SKM-1 (cell line): ENCODE results near the gene ANAPC10.
"Not testable (repeated sequence)": the region's sequence is repeated elsewhere in the genome, so short reads cannot be mapped to it uniquely, and the experiment has no call there.

Experiments
- DNase-seq: peaks from one replicate; lab custom pipeline; 2025; ENCODE audit not compliant: unreplicated experiment; lab: John Stamatoyannopoulos, UW

ANAPC10 gene

DNA sequence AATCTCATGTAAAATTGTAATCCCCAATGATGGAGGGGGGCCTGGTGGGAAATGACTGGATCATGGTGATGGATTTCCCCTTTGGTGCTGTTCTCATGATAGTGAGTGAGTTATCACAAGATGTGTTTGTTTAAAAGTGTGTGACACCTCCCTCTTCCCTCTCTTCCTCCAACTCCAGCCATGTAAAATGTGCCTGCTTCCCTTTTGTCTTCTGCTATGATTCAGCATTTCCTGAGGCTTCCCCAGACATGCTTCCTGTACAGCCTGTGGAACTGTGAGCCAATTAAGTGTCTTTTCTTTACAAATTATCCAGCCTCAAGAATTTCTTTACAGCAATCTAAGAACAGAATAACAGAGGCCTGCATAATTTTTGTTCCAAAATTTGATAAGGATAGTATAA, 85.2 kb downstream of the ANAPC10 start:
- peak; percentile 28 for DNase-seq

DNA sequence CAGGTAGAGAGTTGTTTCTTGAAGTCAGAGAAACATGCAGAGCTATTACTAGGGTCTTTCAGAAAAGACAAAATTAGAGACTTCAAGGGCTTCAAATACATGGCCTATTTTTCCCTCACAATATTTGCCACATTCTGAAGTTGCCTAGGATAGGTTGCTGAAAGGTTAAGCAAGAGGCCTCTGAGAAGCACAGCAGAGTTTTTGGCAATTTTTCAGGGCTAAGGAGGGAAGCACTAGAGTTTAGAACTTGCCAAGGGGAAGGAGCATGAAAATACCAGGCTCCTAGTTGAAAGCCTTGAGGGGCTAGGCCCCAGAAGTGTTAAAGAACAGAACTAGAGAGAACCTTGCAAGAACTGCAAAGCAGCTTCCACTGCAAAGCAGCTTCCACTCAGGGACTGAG, 86.4 kb downstream of the ANAPC10 start:
- DNase-seq, result no peak

DNA sequence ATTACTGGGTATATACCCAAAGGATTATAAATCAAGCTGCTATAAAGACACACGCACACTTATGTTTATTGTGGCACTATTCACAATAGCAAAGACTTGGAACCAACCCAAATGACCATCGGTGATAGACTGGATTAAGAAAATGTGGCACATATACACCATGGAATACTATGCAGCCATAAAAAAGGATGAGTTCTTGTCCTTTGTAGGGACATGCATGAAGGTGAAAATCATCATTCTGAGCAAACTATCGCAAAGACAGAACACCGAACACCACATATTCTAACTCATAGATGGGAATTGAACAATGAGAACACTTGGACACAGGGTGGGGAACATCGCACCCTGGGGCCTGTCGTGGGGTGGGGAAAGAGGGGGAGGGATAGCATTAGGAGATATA, 87.7 kb downstream of the ANAPC10 start:
- not testable (repeated sequence) for DNase-seq

DNA sequence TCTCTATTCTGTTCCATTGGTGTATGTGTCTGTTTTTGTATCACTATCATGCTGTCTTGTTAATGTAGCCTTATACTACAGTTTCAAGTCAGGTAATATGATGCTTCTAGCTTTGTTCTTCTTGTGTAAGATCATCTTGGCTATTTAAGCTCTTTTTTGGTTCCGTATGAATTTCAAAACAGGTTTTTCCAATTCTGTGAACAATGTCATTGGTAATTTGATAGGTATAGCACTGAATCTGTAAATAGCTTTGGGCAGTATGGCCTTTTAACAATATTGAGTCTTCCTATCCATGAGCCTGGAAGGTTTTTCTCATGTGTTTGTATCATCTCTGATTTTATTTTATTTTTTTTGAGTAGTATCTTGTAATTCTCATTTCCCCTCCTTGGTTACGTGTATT, 94.3 kb downstream of the ANAPC10 start:
- DNase-seq, result no peak

DNA sequence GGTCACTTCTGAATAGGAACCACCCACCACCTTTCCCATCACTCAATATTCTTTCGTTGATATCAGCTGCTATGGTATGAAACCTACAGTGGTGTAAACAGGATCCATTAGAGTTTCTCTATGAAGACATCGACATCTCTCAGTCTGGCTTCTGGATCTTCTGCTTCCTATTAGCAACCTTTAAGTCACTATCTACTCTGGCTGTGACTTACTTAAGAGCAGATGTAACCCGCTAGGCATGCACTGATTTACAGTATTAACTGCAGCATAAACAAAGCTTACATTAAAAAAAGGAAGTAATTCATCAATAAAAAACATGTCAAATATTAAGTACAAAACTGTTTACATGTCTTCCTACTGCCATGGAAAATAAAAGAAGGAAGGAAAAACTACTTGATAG, 96.4 kb downstream of the ANAPC10 start:
- DNase-seq, result no peak

DNA sequence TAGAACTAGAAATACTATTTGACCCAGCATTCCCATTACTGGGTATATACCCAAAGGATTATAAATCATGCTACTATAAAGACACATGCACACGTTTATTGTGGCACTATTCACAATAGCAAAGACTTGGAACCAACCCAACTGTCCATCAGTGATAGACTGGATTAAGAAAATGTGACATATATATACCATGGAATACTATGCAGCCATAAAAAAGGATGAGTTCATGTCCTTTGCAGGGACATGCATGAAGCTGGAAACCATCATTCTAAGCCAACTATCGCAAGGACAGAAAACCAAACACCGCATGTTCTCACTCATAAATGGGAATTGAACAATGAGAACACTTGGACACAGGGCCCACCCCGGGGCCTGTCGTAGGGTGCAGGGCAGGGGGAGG, 97.3 kb downstream of the ANAPC10 start:
- not testable (repeated sequence) for DNase-seq

DNA sequence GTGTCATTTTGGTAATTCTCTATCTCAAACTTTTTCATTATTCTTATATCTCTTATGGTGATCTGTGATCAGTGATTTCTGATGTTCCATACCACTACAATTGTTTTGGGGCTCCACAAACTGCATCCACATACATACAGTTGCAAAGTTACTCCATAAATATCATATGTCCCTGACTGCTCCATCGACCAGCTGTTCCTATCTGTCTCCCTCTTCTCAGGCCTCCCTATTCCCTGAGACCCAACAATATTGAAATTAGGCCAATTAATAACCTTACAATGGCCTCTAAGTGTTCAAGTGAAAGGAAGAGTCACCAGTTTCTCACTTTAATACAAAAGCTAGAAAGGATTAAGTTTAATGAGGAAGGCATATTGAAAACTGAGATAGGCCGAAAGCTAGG, 108.7 kb downstream of the ANAPC10 start:
- no peak for DNase-seq

DNA sequence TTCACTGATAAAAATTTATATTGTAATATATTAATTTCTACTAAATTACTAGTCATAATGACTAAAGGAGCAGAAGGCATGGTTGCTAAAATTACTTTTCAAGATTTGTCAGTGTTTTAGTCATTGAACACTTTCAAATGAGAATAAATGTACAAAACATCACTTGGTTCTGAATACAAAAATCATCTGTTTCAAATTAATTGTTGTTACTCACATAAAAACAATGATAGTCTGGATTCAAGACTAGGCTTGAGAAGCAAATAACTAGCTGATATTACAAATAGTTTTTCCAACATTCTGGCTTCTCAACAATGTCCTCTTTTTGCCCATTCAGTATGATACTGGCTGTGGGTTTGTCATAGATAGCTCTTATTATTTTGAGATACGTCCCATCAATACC, 112.5 kb downstream of the ANAPC10 start:
- no peak for DNase-seq

DNA sequence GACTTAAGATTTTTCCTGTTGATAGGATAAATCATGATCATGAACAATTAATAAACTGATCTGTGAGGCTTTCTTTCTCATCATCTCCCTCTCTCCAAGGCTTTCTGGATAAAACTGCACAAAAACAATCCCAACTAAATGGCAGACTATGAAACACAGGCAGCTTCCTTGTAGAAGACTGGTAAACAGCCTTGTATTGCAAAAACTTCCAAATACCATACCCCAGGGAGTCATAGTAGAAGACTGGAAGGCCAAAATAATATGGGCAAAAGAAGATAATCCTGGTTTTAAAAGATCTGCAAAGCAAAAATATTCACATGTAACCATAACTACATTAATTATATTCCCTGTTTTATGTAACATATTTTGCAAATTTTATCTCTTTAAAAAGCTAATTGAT, 113.0 kb downstream of the ANAPC10 start:
- DNase-seq, result no peak

DNA sequence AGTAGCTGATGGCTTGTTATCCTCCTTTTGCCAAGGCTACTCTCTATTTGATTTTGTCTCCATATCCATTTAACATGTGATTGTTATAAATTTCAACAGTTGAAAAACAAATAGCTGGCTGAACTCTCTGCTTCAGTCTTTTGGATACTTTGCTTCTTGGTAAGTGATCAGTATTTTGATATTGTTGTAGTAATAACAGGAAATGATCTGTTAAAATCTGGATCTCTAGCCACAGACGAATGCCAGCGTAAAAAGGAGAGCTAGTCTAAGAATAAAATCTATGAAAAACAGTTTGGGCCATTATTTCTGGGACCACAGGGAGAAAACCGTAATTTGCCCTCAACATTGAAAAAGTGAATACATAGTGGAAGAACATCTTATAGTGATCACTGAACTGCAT, 113.8 kb downstream of the ANAPC10 start:
- DNase-seq, result no peak

DNA sequence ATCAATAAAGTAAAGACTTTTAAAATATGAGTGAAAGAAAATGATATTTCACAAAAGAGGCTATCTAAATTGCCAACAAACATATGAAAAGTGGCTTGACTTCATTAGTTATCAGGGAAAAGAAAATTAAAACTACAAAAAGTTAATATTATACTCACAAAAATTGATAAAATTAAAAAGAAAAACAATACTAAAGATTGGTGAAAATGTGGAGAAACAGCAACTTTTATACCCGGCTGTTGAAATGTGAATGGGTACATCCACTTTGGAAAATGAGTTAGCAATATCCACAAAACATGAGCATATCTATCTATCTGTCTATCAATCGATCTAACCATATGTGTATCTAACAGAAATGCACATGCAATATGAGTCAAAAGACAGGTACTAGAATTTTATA, 122.3 kb downstream of the ANAPC10 start:
- DNase-seq, result no peak

DNA sequence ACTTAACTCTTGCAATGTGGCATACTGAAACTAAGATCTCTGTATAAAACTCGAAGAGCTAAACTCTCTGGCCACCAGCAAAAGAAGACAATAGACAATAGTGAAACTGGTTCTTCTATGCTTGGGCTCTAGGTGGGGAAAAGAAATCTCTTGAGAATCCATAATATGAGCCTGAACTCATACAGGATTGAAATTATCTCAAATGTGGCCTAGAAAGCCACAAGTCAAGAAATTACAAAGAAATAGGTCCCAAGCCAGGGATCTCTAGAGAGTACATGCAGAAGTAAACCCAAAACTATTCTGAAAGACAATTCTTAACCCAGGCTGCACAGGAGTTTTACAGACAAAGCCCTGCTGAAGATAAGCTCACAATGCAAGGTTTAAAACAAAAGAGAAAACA, 127.4 kb downstream of the ANAPC10 start:
- DNase-seq, result no peak

DNA sequence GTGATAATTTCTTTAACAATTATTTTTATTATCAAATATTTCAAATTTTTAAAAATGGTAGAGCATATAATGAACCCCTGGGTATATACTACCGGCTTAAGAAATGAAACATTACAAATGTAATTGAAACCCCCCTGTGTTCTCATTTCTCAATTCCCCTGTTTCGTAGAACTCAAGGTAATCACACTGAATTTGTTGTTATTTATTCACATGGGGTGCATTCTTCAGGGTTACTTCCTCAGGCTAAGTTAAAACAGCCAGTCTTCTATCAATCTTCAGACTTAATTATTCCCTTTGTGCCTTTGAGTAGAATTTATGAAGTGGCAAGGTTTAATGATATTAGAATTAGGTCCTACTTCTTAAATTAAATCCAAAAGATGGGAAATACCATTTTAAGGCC, 128.2 kb downstream of the ANAPC10 start:
- no peak for DNase-seq

DNA sequence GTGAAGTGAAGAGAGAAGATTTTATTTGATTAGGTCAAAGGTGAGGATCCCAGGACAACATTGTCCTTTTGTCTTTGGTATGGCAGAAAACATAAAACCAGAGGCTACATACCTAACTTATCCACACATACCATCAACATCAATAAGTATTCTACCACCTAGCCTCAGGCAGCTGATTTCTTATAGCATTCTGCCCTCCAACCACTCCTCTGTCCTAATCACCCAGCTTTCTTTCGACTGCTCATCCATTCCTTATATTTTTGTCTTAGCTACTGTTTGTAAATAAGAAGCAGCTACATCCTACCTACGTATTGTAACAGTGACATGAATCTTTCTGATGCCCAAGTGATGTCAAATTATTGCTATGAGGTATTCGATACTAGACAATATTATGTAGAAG, 129.4 kb downstream of the ANAPC10 start:
- DNase-seq, result no peak

DNA sequence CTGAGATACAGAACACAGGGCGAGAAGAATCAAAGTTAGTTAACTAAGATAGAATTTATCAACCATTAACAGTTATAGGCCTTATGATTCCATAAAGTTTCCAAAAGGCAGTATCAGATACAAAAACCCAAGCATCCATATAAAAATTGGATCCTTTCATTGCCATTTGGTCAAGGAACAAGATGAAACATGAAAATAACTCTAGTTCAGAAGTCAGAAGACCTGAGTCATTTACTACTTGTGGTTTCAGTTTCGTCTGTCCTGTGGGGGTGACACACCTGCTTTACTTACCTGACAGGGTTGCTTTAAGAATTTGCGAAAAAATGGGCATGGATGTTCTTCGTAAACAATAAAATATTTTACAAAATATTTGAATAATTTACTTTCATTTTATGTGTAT, 130.8 kb downstream of the ANAPC10 start:
- DNase-seq, result no peak

DNA sequence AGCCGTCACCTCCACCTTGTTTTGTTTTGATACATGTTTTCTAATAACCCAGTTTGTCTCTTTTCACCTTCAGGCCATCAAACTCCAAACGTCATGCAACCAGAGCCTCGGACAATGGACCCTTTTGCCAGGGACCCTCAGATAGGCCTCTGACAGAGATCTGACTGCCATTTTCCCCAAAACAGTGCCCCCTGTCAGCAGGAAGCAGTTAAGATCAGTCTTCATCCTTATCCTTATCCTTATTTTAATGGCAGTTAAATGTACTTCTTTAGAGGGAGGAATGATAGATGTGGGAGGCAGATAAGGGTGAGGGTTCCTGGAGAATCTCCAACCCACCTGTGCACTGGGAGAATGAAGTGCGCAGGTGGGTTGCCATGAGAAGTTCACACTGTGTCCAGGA, 135.7 kb downstream of the ANAPC10 start:
- no peak for DNase-seq

DNA sequence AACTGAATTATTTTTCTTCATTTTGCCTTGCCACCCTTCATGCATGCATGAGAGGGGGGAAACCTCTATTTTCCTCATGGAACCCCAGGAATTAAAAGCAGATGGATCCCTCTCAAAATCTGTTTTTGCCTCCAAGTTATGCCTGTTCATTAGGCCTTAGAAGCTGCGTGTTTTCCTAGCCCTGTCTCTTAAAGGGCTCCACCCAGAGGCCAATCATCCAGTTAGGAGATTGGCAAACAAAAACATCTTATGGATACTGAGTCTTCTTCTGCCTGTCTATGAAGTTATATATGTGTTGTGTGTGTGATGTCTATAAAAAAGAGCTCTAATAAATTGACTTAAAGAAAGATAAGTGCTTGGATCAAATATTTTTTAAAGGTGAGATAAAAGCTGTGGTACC, 142.9 kb downstream of the ANAPC10 start:
- DNase-seq, result no peak

DNA sequence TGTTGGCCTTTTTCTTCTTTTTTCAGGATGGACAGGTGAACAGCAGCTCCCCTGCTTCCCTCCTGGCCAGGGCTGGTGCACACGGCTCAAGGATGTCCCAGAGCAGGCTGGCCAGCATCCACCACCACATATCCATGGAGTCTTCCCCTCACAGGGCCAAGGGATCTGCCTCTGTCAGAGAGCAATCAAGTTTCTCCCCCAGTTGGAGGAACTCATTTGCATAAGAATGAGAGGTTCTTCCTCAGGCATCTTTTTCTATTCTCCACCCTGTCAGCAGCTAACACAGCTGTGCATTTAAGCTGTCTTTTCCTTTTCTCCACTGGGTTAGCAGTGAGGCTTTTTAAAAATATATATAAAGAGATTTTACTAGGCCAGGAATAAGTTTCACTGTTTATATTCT, 143.8 kb downstream of the ANAPC10 start:
- no peak for DNase-seq

DNA sequence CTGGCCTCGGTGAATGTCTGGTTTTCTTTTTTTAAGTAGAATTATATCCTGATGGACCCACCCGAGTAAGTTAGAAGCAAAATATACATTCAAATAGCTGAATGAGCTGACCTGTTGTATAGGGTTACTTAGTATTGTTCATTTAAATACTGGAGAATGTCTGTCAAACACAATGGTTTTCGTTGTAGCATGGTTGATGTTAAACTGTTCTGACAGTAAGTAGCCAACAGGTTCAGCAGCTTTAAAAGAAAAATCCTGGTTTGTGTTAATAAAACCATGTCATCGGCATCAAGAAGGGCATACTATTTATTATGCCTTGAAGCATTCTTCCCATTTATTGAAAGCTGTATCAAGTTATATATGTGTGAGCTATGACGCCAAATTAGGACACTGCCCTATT, 149.6 kb downstream of the ANAPC10 start:
- no peak for DNase-seq

DNA sequence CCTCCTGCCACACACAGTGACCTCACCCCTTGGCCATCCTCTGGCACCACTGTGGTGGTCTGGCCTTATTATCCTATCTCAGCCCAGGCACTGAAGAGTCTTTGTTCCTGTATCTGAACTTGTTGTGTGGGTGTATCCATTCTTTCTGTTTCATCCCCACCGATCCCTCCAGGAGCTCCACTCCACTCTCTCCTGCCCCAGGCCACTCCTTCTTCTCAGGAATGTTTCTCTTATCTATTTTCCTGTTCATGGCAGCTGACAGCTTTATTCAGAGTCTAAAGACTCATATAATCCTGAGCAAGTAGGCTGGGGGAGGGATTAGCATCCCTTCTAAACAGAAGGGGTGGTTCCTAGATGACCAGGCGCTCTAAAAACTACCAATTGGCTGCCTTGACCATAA, 150.0 kb downstream of the ANAPC10 start:
- no peak for DNase-seq
